Measurements from ENCODE around the gene NUMB.

GRCh38 chr14:73427516-73428264 lies 30.7 kb downstream of the NUMB start:
- TF ChIP-seq, protein P1, sequence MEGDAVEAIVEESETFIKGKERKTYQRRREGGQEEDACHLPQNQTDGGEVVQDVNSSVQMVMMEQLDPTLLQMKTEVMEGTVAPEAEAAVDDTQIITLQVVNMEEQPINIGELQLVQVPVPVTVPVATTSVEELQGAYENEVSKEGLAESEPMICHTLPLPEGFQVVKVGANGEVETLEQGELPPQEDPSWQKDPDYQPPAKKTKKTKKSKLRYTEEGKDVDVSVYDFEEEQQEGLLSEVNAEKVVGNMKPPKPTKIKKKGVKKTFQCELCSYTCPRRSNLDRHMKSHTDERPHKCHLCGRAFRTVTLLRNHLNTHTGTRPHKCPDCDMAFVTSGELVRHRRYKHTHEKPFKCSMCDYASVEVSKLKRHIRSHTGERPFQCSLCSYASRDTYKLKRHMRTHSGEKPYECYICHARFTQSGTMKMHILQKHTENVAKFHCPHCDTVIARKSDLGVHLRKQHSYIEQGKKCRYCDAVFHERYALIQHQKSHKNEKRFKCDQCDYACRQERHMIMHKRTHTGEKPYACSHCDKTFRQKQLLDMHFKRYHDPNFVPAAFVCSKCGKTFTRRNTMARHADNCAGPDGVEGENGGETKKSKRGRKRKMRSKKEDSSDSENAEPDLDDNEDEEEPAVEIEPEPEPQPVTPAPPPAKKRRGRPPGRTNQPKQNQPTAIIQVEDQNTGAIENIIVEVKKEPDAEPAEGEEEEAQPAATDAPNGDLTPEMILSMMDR (IDR thresholded peaks at IDR 0.05), result no peak
- no peak for TF ChIP-seq POLR2A (IDR thresholded peaks at IDR 0.05)
